Endothelial cell (in vitro differentiated cells): ENCODE measurements around the gene SPATA16. TPM values are rescaled to one million over a fixed set of nuclear protein-coding genes. Genes with fewer than 3 reads are reported as not detected.

Source experiments
- DNase-seq: peaks from one replicate; pipeline ENCODE4 v3.0.0; 2021; ENCODE audit warnings: low spot score
- H3K27ac Mint-ChIP-seq: one replicate; pipeline ENCODE4 v1.8.0; 2021; ENCODE audit warnings: mixed read lengths, inconsistent platforms; ENCODE audit not compliant: unreplicated experiment
- H3K27me3 Mint-ChIP-seq: one replicate; pipeline ENCODE4 v1.8.0; 2021; ENCODE audit warnings: mild to moderate bottlenecking, moderate library complexity, mixed read lengths, inconsistent platforms; ENCODE audit not compliant: unreplicated experiment
- H3K36me3 Mint-ChIP-seq: one replicate; pipeline ENCODE4 v1.8.0; 2021; ENCODE audit warnings: mild to moderate bottlenecking, low read depth, mixed read lengths, inconsistent platforms; ENCODE audit not compliant: unreplicated experiment
- H3K4me1 Mint-ChIP-seq: one replicate; pipeline ENCODE4 v1.8.0; 2021; ENCODE audit warnings: mild to moderate bottlenecking, mixed read lengths, inconsistent platforms; ENCODE audit not compliant: unreplicated experiment
- H3K4me3 Mint-ChIP-seq: one replicate; pipeline ENCODE4 v1.8.0; 2021; ENCODE audit warnings: mild to moderate bottlenecking, mixed read lengths, inconsistent platforms; ENCODE audit not compliant: unreplicated experiment
- H3K9me3 Mint-ChIP-seq: one replicate; pipeline ENCODE4 v1.8.0; 2021; ENCODE audit warnings: mixed read lengths, inconsistent platforms; ENCODE audit not compliant: unreplicated experiment
- total RNA-seq: library from RNA; stranded (reverse); fragmentation: NEBNext Ultra II Directional; extraction: Animal tissue kit (Norgen Biotek cat#: 25700); gene quantifications from one replicate; pipeline ENCODE4 v1.2.1, GENCODE V29; 2021; ENCODE audit not compliant: unreplicated experiment
- TF ChIP-seq, protein P1 (sequence below): fragments of 200-600 bp; sonication (generic); IDR thresholded peaks from one replicate; pipeline ENCODE4 v1.5.0; 2021; ENCODE audit warnings: antibody characterized with exemption; ENCODE audit not compliant: unreplicated experiment

SPATA16 gene
- total RNA-seq, 1 donor from 2014 or later = 0.15 TPM

DNA sequence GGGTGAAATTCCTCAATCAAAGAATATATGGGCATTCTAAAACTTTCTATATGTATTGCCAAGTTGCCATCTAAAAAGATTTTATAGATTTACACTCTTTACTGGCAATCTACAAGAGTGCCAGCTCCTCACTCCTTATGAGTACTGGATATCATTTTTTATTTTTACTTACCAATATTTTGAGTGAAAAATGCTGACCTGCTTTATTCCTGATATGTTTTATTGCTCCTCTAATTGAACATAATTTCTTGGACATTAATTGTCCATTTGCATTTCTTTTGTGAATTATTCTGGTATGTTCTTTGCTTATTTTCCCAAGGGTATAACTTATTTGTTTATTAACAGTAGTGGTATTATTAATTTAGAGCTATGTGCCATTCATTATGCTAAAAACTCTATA, 293.7 kb downstream of the SPATA16 start:
- Mint-ChIP-seq H3K4me1 (peaks cover 12% of the 10 kb centered on the region), H3K36me3 (peaks cover 3% of the 10 kb centered on the region), H3K27me3 (no peaks in the 10 kb centered on the region), H3K9me3 (no peaks in the 10 kb centered on the region), H3K27ac (no peak overlapping the region), H3K4me3 (no peak overlapping the region)
- DNase-seq = no peak
- TF ChIP-seq, protein P1, sequence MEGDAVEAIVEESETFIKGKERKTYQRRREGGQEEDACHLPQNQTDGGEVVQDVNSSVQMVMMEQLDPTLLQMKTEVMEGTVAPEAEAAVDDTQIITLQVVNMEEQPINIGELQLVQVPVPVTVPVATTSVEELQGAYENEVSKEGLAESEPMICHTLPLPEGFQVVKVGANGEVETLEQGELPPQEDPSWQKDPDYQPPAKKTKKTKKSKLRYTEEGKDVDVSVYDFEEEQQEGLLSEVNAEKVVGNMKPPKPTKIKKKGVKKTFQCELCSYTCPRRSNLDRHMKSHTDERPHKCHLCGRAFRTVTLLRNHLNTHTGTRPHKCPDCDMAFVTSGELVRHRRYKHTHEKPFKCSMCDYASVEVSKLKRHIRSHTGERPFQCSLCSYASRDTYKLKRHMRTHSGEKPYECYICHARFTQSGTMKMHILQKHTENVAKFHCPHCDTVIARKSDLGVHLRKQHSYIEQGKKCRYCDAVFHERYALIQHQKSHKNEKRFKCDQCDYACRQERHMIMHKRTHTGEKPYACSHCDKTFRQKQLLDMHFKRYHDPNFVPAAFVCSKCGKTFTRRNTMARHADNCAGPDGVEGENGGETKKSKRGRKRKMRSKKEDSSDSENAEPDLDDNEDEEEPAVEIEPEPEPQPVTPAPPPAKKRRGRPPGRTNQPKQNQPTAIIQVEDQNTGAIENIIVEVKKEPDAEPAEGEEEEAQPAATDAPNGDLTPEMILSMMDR = no peak

DNA sequence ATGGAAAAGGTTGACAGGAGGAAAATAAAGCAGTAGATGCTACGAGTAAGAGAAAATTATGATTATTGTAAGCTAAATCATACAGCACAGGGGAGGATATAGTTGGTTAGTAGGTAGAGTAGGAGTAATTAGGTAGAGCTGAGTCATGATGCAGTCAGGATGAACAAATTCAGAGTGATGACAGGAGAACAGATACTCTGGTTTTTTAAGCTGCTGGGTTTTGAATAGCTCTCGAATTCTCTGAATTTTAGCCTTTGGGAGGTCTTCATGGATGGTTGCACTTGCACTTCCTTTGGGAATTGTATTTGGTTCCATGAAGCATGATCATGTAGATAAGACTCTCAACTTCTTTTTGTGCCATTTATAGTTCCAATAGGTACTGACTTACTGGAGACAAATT, 294.3 kb downstream of the SPATA16 start:
- Mint-ChIP-seq H3K4me1 (peaks cover 12% of the 10 kb centered on the region), H3K27ac (no peak overlapping the region), H3K36me3 (peaks cover 3% of the 10 kb centered on the region), H3K4me3 (no peak overlapping the region), H3K9me3 (no peaks in the 10 kb centered on the region), H3K27me3 (no peaks in the 10 kb centered on the region)
- TF ChIP-seq, protein P1 = no peak
- DNase-seq = no peak

DNA sequence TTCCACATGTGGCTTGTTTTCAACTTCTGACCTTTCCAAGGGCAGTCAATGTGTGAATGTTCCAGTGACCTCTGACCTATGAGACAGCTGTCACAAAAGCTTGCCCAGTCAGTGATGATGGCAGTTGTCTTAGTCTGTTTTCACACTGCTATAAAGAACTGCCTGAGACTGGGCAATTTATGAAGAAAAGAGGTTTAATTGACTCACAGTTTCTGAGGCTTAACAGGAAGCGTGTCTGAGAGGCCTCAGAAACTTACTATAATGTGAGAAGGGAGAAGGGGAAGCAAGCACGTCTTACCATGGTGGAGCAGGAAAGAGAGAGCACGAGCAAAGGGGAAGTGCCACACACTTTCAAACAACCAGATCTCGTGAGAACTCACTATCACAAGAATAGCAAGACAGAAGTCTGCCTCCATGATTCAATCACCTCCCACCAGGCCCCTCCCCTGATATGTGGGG, 294.9 kb downstream of the SPATA16 start:
- H3K36me3 Mint-ChIP-seq = peaks cover 3% of the 10 kb centered on the region
- DNase-seq = no peak
- H3K27me3 Mint-ChIP-seq = no peaks in the 10 kb centered on the region
- peaks cover 14% of the 10 kb centered on the region for H3K4me1 Mint-ChIP-seq
- H3K27ac Mint-ChIP-seq = no peak overlapping the region
- H3K9me3 Mint-ChIP-seq = no peaks in the 10 kb centered on the region
- TF ChIP-seq, protein P1 = no peak
- no peak overlapping the region for H3K4me3 Mint-ChIP-seq

DNA sequence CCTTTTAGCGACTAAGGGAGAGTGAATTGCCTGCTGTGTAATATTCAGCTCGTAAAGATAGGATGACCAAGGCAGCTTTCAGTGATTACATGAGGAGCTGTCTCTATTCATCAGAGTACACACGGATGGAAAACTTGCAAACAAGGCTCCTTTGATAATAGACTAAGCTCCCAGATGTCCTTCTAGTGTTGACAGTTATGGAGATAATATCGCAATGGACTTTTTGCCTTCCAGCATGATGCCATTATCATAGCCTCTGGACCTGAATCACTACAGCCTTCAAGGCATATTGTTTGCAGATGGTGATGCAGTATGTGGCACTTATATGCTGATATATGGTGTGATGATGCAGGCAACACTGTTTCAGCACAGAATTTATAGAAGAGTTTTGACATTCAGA, 296.6 kb downstream of the SPATA16 start:
- TF ChIP-seq, protein P1 = no peak
- Mint-ChIP-seq H3K27ac (no peak overlapping the region), H3K36me3 (peaks cover 3% of the 10 kb centered on the region), H3K27me3 (no peaks in the 10 kb centered on the region), H3K9me3 (no peaks in the 10 kb centered on the region), H3K4me1 (peaks cover 16% of the 10 kb centered on the region), H3K4me3 (no peak overlapping the region)
- DNase-seq = no peak

DNA sequence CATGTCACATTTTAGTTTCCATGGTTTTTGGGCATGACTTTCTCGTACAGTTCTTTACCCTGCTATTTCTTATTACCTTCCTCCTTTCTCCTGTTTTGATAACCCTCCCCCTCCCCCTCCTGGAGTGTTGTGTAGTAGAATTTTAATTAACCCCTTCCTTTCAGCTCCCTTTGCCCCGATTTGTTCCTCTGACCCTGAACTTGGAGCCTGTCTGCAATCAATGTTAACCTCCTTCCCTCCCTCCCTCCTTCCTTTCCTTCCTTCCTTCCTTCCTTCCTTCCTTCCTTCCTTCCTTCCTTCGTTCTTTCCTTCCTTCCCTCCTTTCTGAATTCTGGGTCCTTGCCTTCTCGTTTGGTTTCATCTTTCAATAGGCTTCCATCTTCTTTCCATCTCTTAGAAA, 300.1 kb downstream of the SPATA16 start:
- Mint-ChIP-seq H3K36me3 (no peaks in the 10 kb centered on the region), H3K27me3 (peaks cover 2% of the 10 kb centered on the region), H3K9me3 (no peaks in the 10 kb centered on the region), H3K27ac (no peak overlapping the region), H3K4me3 (no peak overlapping the region), H3K4me1 (peaks cover 4% of the 10 kb centered on the region)
- no peak for DNase-seq
- TF ChIP-seq, protein P1 = no peak
